Liver (tissue), 9 donors: ENCODE measurements around the gene C13orf42. TPM values are rescaled to one million over a fixed set of nuclear protein-coding genes. Genes with fewer than 3 reads are reported as not detected.

Experiments used
- DNase-seq: peaks from one replicate; pipeline ENCODE4 v3.0.0-alpha.2; 2017; ENCODE audit warnings: low spot score
- H3K27ac ChIP-seq, 2 donors: one replicate each; pipeline ENCODE4 v1.7.0; 2013; ENCODE audit warnings: inconsistent platforms in 2 of 2, low read length in 2 of 2, control low read depth in 1 of 2, low read depth in 1 of 2, mild to moderate bottlenecking in 1 of 2
- H3K27me3 ChIP-seq, 4 donors: one replicate each; pipeline versions ENCODE4 v1.6.1 to v1.7.0; 2013; ENCODE audit warnings: low read length in 3 of 4, inconsistent platforms in 1 of 4, mild to moderate bottlenecking in 1 of 4, moderate library complexity in 1 of 4; ENCODE audit not compliant: control insufficient read depth in 4 of 4, insufficient read depth in 4 of 4
- H3K36me3 ChIP-seq, 4 donors: one replicate each; pipeline versions ENCODE4 v1.6.1 to v1.7.0; 2013; ENCODE audit warnings: low read length in 3 of 4, mild to moderate bottlenecking in 3 of 4, low read depth in 1 of 4, moderate library complexity in 1 of 4; ENCODE audit not compliant: control insufficient read depth in 4 of 4, insufficient read depth in 3 of 4
- H3K4me1 ChIP-seq, 4 donors: one replicate each; pipeline versions ENCODE4 v1.6.1 to v1.7.0; 2013; ENCODE audit warnings: low read length in 3 of 4, mild to moderate bottlenecking in 3 of 4, moderate library complexity in 1 of 4; ENCODE audit not compliant: control insufficient read depth in 4 of 4, insufficient read depth in 4 of 4
- H3K4me3 ChIP-seq, 3 donors: one replicate each; pipeline versions ENCODE4 v1.6.1 to v1.7.0; 2013; ENCODE audit warnings: low read length in 3 of 3, control low read depth in 1 of 3, low read depth in 1 of 3, mild to moderate bottlenecking in 1 of 3
- H3K9ac ChIP-seq, 2 donors: one replicate each; pipeline ENCODE4 v1.7.0; 2013; ENCODE audit warnings: low read length in 2 of 2, mild to moderate bottlenecking in 2 of 2, moderate library complexity in 2 of 2, control low read depth in 1 of 2, low read depth in 1 of 2
- H3K9me3 ChIP-seq, 4 donors: one replicate each; pipeline versions ENCODE4 v1.6.1 to v1.7.0; 2013; ENCODE audit warnings: low read length in 3 of 4; ENCODE audit not compliant: control insufficient read depth in 4 of 4
- ATF3 ChIP-seq: IDR thresholded peaks from 2 replicates; pipeline ENCODE4 v1.6.1; 2016; ENCODE audit warnings: antibody characterized with exemption
- CTCF ChIP-seq: fragments of 150-350 bp; IDR thresholded peaks from 2 replicates; pipeline ENCODE4 v1.5.1; 2017; ENCODE audit warnings: improper control_type of control experiment, low read depth, low read length; ENCODE audit not compliant: missing input control
- EGR1 ChIP-seq, 2 donors: IDR thresholded peaks; 2 replicates each; pipeline ENCODE4 v1.6.1; 2016 to 2018; ENCODE audit warnings: antibody characterized with exemption in 2 of 2, low read depth in 2 of 2
- FOXA1 ChIP-seq: IDR thresholded peaks from 2 replicates; pipeline ENCODE4 v1.6.1; 2016; ENCODE audit warnings: antibody characterized with exemption
- FOXA2 ChIP-seq: IDR thresholded peaks from 2 replicates; pipeline ENCODE4 v1.6.1; 2016; ENCODE audit warnings: antibody characterized with exemption
- HNF4A ChIP-seq, 2 donors: conservative IDR thresholded peaks; 2 replicates each; pipeline ENCODE4 v1.6.1; 2016; ENCODE audit warnings: antibody characterized with exemption in 2 of 2, mild to moderate bottlenecking in 2 of 2
- HNF4G ChIP-seq: IDR thresholded peaks from 2 replicates; pipeline ENCODE4 v1.6.1; 2016; ENCODE audit warnings: antibody characterized with exemption
- MAX ChIP-seq: IDR thresholded peaks from 2 replicates; pipeline ENCODE4 v1.6.1; 2016; ENCODE audit warnings: antibody characterized with exemption
- RAD21 ChIP-seq, 2 donors: IDR thresholded peaks; 2 replicates each; pipeline ENCODE4 v1.6.1; 2016; ENCODE audit warnings: antibody characterized with exemption in 2 of 2, mild to moderate bottlenecking in 2 of 2
- REST ChIP-seq: IDR thresholded peaks from 2 replicates; pipeline ENCODE4 v1.6.1; 2016; ENCODE audit warnings: antibody characterized with exemption, mild to moderate bottlenecking
- RXRA ChIP-seq, 2 donors: IDR thresholded peaks; 2 replicates each; pipeline ENCODE4 v1.6.1; 2017 to 2018; ENCODE audit warnings: antibody characterized with exemption in 2 of 2, mild to moderate bottlenecking in 1 of 2
- TAF1 ChIP-seq: conservative IDR thresholded peaks from 2 replicates; pipeline ENCODE4 v1.6.1; 2016; ENCODE audit warnings: antibody characterized with exemption, mild to moderate bottlenecking
- WGBS: extraction: QIAGEN DNeasy Blood & Tissue Kit; methylation state at CpG from one replicate; pipeline ENCODE4 v1.1.7; 2013; 5-methylcytosine and 5-hydroxymethylcytosine counted together
- polyA plus RNA-seq, 2 donors: library from polyadenylated mRNA; stranded (reverse) in 1 of 2; unstranded in 1 of 2; fragments of 200-250 nt in 1 of 2; fragments of >200 nt in 1 of 2; fragmentation: Nextera tagmentation in 1 of 2; extraction: Ambion mirVana in 1 of 2; gene quantifications; one replicate each; pipeline versions ENCODE4 v1.2.1 to v1.2.3, GENCODE V29; 2013 to 2015
- total RNA-seq, 2 donors: library from RNA; depleted of rRNA; stranded (reverse); fragments of >200 nt; gene quantifications; one replicate each; pipeline ENCODE4 v1.2.3, GENCODE V29; 2014
- donor health status: healthy.
- donor health status: healthy.
- donor health status: healthy.
- donor health status: healthy.
- donor health status: healthy.

Gene C13orf42
- total and polyA plus RNA-seq, 4 donors: 0.08 TPM; not detected in 3

GRCh38 chr13:51034906-51035305, 76.2 kb downstream of the C13orf42 start:
- H3K9ac ChIP-seq: no peak overlapping the region
- no peaks in the 10 kb centered on the region for H3K9me3 ChIP-seq
- no peak for DNase-seq
- H3K27me3 ChIP-seq: no peaks in the 10 kb centered on the region
- no peak for TF ChIP-seq RAD21 (IDR thresholded peaks at IDR 0.05)
- no peak for TF ChIP-seq REST
- no peak for TF ChIP-seq FOXA2
- no peak for TF ChIP-seq RXRA (IDR thresholded peaks at IDR 0.05)
- TF ChIP-seq MAX: no peak
- no peak for TF ChIP-seq EGR1 (IDR thresholded peaks at IDR 0.05; ENCODE audit: low read depth in 2 of 2)
- TF ChIP-seq CTCF: no peak
- TF ChIP-seq ATF3: no peak
- TF ChIP-seq TAF1: no peak
- no peak overlapping the region for H3K4me3 ChIP-seq
- peaks cover 0 to 3% (median under 1%) of the 10 kb centered on the region in 4 donors for H3K4me1 ChIP-seq
- H3K36me3 ChIP-seq: no peaks in the 10 kb centered on the region
- H3K27ac ChIP-seq: no peak overlapping the region
- 97% methylated on average over 3 of the region's 3 CpGs for WGBS

GRCh38 chr13:51033421-51034185, 77.5 kb downstream of the C13orf42 start:
- no peaks in the 10 kb centered on the region for H3K27me3 ChIP-seq
- DNase-seq: no peak
- no peaks in the 10 kb centered on the region for H3K9me3 ChIP-seq
- H3K36me3 ChIP-seq: no peaks in the 10 kb centered on the region
- H3K27ac ChIP-seq: no peak overlapping the region
- peaks cover 0 to 3% (median under 1%) of the 10 kb centered on the region in 4 donors for H3K4me1 ChIP-seq
- H3K9ac ChIP-seq: no peak overlapping the region
- no peak overlapping the region for H3K4me3 ChIP-seq
- TF ChIP-seq EGR1 (IDR thresholded peaks at IDR 0.05; ENCODE audit: low read depth in 2 of 2) (no peak), HNF4G (no peak), REST (no peak), RAD21 (IDR thresholded peaks at IDR 0.05) (no peak), FOXA2 (no peak), RXRA (IDR thresholded peaks at IDR 0.05) (no peak), MAX (no peak), FOXA1 (no peak), HNF4A (conservative IDR thresholded peaks at IDR 0.05) (no peak), ATF3 (no peak), CTCF (no peak)
- WGBS: 84% methylated on average over 5 of the region's 5 CpGs
